Skeletal muscle tissue (tissue), 4 donors: ENCODE measurements around the gene CRY1. TPM values are rescaled to one million over a fixed set of nuclear protein-coding genes. Genes with fewer than 3 reads are reported as not detected.

Experiments
- H3K27ac ChIP-seq: one replicate; pipeline ENCODE4 v1.7.0; 2013; ENCODE audit warnings: mild to moderate bottlenecking, low read depth, low read length, inconsistent platforms
- H3K27me3 ChIP-seq, 3 donors: one replicate each; pipeline ENCODE4 v1.7.0; 2013; ENCODE audit warnings: low read length in 3 of 3; ENCODE audit not compliant: control insufficient read depth in 3 of 3, insufficient read depth in 3 of 3
- H3K36me3 ChIP-seq, 3 donors: one replicate each; pipeline ENCODE4 v1.7.0; 2013; ENCODE audit warnings: low read length in 3 of 3; ENCODE audit not compliant: control insufficient read depth in 3 of 3, insufficient read depth in 3 of 3
- H3K4me1 ChIP-seq, 3 donors: one replicate each; pipeline ENCODE4 v1.7.0; 2013; ENCODE audit warnings: low read length in 3 of 3, mild to moderate bottlenecking in 3 of 3; ENCODE audit not compliant: control insufficient read depth in 3 of 3, insufficient read depth in 3 of 3
- H3K4me3 ChIP-seq, 3 donors: one replicate each; pipeline ENCODE4 v1.7.0; 2013; ENCODE audit warnings: low read length in 3 of 3
- H3K9ac ChIP-seq, 3 donors: one replicate each; pipeline ENCODE4 v1.7.0; 2013; ENCODE audit warnings: low read length in 3 of 3, mild to moderate bottlenecking in 3 of 3, moderate library complexity in 2 of 3, low read depth in 1 of 3
- H3K9me3 ChIP-seq, 3 donors: one replicate each; pipeline ENCODE4 v1.7.0; 2013; ENCODE audit warnings: low read length in 3 of 3; ENCODE audit not compliant: control insufficient read depth in 3 of 3
- total RNA-seq: library from RNA; depleted of rRNA; stranded (reverse); fragments of >200 nt; gene quantifications from one replicate; pipeline ENCODE4 v1.2.3, GENCODE V29; 2014
- donor health status: Osteomylitis.

Gene CRY1
- total RNA-seq, 1 donor from 2014 or later = 24.0 TPM

- Histone ChIP-seq H3K9me3 (no peaks in the 10 kb centered on the region), H3K27me3 (no peaks in the 10 kb centered on the region), H3K4me1 (peaks cover 7 to 27% (median 9%) of the 10 kb centered on the region in 3 donors), H3K9ac (peak overlapping the region in 2 of 3 donors; percentile 5 to 97), H3K27ac (peak overlapping the region; percentile 91), H3K4me3 (peak overlapping the region in 2 of 3 donors; percentile 93 to 95), H3K36me3 (no peaks in the 10 kb centered on the region)
Measured at GRCh38 chr12:106957583-106957982, 135.8 kb downstream of the CRY1 start.

- Histone ChIP-seq H3K9ac (peak overlapping the region; percentile 86 to 97 (median 87)), H3K4me3 (peak overlapping the region; percentile 91 to 95 (median 93)), H3K27ac (peak overlapping the region; percentile 91), H3K36me3 (no peaks in the 10 kb centered on the region), H3K27me3 (no peaks in the 10 kb centered on the region), H3K4me1 (peaks cover 7 to 27% (median 9%) of the 10 kb centered on the region in 3 donors), H3K9me3 (no peaks in the 10 kb centered on the region)
Measured at GRCh38 chr12:106956048-106956578, 137.2 kb downstream of the CRY1 start.

- peak within 1 kb of the TSS; percentile 91 for H3K27ac ChIP-seq
- peaks cover 7 to 27% (median 9%) of the 10 kb centered on the region in 3 donors for H3K4me1 ChIP-seq
- H3K27me3 ChIP-seq = no peaks in the 10 kb centered on the region
- H3K9me3 ChIP-seq = no peaks in the 10 kb centered on the region
- H3K9ac ChIP-seq = peak within 1 kb of the TSS; percentile 86 to 97 (median 87)
- peak within 1 kb of the TSS; percentile 91 to 95 (median 93) for H3K4me3 ChIP-seq
- H3K36me3 ChIP-seq = no peaks in the 10 kb centered on the region
Measured at GRCh38 chr12:106955377-106956047, 137.8 kb downstream of the CRY1 start, which contains the start of gene TMEM263. TMEM263 (plus strand) TSS chr12:106955907; CDS start chr12:106967117, 11,210 bp downstream.

GRCh38 chr12:106954462-106955376, 138.6 kb downstream of the CRY1 start:
- Histone ChIP-seq H3K36me3 (no peaks in the 10 kb centered on the region), H3K4me1 (peaks cover 7 to 27% (median 9%) of the 10 kb centered on the region in 3 donors), H3K9me3 (no peaks in the 10 kb centered on the region), H3K27ac (peak overlapping the region; percentile 91), H3K27me3 (no peaks in the 10 kb centered on the region), H3K9ac (peak overlapping the region; percentile 86 to 90 (median 87)), H3K4me3 (peak overlapping the region; percentile 84 to 93 (median 91))

GRCh38 chr12:106953352-106954250, 139.7 kb downstream of the CRY1 start:
- Histone ChIP-seq H3K9me3 (no peaks in the 10 kb centered on the region), H3K9ac (no peak overlapping the region), H3K36me3 (no peaks in the 10 kb centered on the region), H3K4me3 (no peak overlapping the region), H3K27me3 (no peaks in the 10 kb centered on the region), H3K4me1 (peaks cover 4 to 19% (median 7%) of the 10 kb centered on the region in 3 donors), H3K27ac (no peak overlapping the region)

- H3K27ac ChIP-seq = no peak overlapping the region
- peaks cover 0 to 6% (median 4%) of the 10 kb centered on the region in 3 donors for H3K4me1 ChIP-seq
- H3K27me3 ChIP-seq = no peaks in the 10 kb centered on the region
- no peaks in the 10 kb centered on the region for H3K36me3 ChIP-seq
- H3K4me3 ChIP-seq = no peak overlapping the region
- no peak overlapping the region for H3K9ac ChIP-seq
- H3K9me3 ChIP-seq = no peaks in the 10 kb centered on the region
Measured at GRCh38 chr12:106950591-106950990, 142.8 kb downstream of the CRY1 start.

- no peaks in the 10 kb centered on the region for H3K4me1 ChIP-seq
- H3K9me3 ChIP-seq = no peaks in the 10 kb centered on the region
- H3K36me3 ChIP-seq = no peaks in the 10 kb centered on the region
- H3K4me3 ChIP-seq = no peak overlapping the region
- no peaks in the 10 kb centered on the region for H3K27me3 ChIP-seq
- H3K27ac ChIP-seq = no peak overlapping the region
- no peak overlapping the region for H3K9ac ChIP-seq
Measured at GRCh38 chr12:106947461-106947860, 145.9 kb downstream of the CRY1 start.

GRCh38 chr12:106945261-106945851, 148.0 kb downstream of the CRY1 start:
- H3K27ac ChIP-seq = no peak overlapping the region
- no peaks in the 10 kb centered on the region for H3K4me1 ChIP-seq
- H3K36me3 ChIP-seq = no peaks in the 10 kb centered on the region
- no peaks in the 10 kb centered on the region for H3K9me3 ChIP-seq
- no peak overlapping the region for H3K4me3 ChIP-seq
- H3K9ac ChIP-seq = no peak overlapping the region
- no peaks in the 10 kb centered on the region for H3K27me3 ChIP-seq

- H3K4me3 ChIP-seq = no peak overlapping the region
- H3K36me3 ChIP-seq = no peaks in the 10 kb centered on the region
- no peaks in the 10 kb centered on the region for H3K27me3 ChIP-seq
- no peaks in the 10 kb centered on the region for H3K9me3 ChIP-seq
- no peaks in the 10 kb centered on the region for H3K4me1 ChIP-seq
- H3K27ac ChIP-seq = no peak overlapping the region
- H3K9ac ChIP-seq = no peak overlapping the region
Measured at GRCh38 chr12:106942775-106943174, 150.6 kb downstream of the CRY1 start.
